Mammary epithelial cell (primary cell): ENCODE measurements around the gene MYO9A.

Source experiments
- EZH2 ChIP-seq: IDR thresholded peaks from 2 replicates; pipeline ENCODE4 v1.6.1; 2012; ENCODE audit warnings: low read length, inconsistent platforms, borderline replicate concordance
- TF ChIP-seq, protein P1 (sequence below), 2 donors: IDR thresholded peaks in 1 of 2; conservative IDR thresholded peaks in 1 of 2; 2 replicates each; pipeline ENCODE4 v1.5.1; 2011 to 2012; ENCODE audit warnings: inconsistent platforms in 2 of 2, low read length in 2 of 2, mild to moderate bottlenecking in 2 of 2, control low read depth in 1 of 2, low read depth in 1 of 2; ENCODE audit not compliant: insufficient read depth in 1 of 2; ENCODE audit errors: extremely low read depth in 1 of 2

DNA sequence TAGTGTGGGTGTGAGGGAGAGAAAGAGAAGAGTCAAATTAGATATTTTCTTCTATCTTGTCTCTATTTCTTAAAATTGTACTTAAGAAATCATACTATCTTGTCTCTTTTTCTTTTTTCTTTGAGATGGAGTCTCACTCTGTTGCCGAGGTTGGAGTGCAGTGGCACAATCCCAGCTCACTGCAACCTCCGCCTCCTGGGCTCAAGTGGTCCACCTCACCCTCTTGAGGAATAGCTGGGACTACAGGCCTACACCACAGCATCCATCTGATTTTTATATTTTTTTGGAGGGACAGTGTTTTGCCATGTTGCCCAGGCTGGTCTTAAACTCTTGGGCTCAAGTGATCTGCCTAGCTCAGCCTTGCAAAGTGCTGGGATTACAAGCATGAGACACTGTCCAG is 104.2 kb downstream of the MYO9A start:
- TF ChIP-seq, protein P1, sequence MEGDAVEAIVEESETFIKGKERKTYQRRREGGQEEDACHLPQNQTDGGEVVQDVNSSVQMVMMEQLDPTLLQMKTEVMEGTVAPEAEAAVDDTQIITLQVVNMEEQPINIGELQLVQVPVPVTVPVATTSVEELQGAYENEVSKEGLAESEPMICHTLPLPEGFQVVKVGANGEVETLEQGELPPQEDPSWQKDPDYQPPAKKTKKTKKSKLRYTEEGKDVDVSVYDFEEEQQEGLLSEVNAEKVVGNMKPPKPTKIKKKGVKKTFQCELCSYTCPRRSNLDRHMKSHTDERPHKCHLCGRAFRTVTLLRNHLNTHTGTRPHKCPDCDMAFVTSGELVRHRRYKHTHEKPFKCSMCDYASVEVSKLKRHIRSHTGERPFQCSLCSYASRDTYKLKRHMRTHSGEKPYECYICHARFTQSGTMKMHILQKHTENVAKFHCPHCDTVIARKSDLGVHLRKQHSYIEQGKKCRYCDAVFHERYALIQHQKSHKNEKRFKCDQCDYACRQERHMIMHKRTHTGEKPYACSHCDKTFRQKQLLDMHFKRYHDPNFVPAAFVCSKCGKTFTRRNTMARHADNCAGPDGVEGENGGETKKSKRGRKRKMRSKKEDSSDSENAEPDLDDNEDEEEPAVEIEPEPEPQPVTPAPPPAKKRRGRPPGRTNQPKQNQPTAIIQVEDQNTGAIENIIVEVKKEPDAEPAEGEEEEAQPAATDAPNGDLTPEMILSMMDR (conservative IDR thresholded peaks at IDR 0.05 in 1 of 2, IDR thresholded peaks at IDR 0.05 in 1 of 2; ENCODE audit: extremely low read depth in 1 of 2, insufficient read depth in 1 of 2, low read depth in 1 of 2, low read length in 2 of 2) = no peak
- no peak for TF ChIP-seq EZH2
